Measurements from ENCODE around the gene DRICH1.
"Not testable (repeated sequence)": the region's sequence is repeated elsewhere in the genome, so short reads cannot be mapped to it uniquely, and the experiment has no call there.

DRICH1 gene, protein sequence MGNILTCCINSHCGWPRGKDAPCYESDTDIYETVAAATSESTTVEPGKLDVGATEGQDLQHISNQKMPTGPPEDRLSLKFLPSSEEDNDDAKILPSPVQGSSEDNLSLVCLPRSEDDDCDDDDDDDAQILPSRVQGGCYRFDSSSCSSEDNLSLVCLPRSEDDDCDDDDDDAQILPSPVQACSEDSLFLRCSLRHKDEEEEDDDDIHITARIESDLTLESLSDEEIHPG

DNA sequence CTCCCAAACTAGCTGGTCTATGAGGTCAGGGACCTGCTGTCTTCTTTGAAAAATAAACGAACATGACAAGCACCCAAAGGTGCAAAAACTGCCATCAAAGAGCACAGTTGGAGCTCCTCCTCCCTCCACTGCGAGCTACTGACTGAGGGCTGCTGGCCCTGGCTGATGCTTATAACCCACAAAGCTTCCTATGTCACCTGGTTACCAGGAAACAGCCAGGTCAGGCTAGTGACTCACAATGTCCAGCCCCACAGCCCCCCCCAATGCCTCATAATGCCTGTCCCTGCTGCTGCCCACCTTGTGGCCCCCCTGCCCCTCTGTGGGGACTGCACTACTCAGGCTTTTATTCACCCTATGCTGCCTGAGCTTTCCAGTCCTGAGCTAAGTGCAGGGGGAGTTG is at the start of gene DRICH1:
Gene DRICH1, minus strand, starts transcription at position 144 of the 400 bp plus-strand sequence. CDS start 298 bp downstream, outside the sequence.
- DNase-seq, result no peak

DNA sequence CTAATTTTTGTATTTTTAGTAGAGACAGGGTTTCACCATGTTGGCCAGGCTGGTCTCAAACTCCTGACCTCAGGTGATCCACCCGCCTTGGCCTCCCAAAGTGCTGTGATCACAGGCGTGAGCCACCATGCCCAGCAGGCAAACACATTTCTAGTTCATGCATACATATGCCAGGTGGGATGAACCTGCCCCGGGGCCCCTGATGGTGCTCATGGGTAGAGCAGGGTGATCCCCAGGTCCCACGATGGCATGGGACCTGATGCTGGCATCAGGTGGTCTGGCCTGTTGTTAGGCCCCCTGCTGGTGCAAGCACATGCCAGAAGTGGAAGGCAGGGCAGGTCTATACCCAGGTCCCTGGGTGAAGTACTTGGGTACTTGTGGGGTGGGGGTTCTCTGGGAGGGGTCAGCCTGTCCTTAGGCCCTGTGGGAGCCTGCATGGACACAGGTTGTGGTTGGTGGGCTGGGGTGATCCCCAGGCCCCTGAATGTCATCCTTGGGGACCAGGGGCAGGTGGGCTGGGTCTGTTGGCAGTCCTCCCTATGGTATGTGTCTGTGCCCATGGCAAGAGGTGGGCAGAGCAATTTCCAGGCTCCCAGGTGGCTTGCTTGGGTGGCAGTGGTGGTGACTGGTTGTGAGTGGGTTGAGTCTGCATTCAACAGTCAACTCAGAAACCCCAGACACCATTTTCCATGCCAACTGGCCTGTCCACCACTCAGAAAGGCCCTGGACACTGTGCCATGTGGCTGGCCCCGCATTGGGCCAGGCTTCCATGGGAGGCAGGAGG is 49.1 kb upstream of the DRICH1 start:
- DNase-seq, result no peak

DNA sequence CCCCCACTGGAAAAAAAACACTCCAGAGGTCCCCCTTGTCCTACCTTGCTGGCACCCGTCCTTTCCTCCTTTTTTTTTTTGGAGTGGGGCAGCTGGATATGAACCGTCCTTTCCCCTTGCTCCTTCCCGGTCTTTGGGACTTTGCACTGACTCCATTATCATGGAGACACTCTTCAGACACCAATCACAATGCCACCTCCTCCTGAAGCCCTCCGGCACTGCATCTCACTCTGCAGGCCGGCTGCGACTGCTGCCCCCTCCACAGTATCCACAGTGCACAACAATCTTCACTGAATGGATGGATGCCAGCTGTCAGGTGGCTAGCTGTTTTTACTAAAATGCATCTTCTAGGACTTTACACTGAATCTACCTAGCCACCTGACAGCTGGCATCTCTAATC is 46.0 kb upstream of the DRICH1 start:
- DNase-seq, result peak; percentile 86

DNA sequence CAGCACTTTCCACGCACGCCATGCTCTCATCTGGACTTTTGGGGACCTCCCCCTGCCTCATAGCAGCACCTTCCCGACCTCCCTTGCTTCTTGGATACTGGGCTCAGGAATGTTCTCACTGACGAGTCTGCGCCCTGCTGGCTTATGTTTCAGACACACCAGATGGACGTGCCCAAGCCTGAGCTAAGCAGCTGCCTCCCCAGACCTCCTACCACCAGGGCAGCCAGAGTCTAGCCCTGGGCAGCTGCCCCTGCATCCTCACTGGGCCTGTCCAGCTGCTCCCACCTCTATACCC is 45.5 kb upstream of the DRICH1 start:
- DNase-seq, result peak; percentile 54

DNA sequence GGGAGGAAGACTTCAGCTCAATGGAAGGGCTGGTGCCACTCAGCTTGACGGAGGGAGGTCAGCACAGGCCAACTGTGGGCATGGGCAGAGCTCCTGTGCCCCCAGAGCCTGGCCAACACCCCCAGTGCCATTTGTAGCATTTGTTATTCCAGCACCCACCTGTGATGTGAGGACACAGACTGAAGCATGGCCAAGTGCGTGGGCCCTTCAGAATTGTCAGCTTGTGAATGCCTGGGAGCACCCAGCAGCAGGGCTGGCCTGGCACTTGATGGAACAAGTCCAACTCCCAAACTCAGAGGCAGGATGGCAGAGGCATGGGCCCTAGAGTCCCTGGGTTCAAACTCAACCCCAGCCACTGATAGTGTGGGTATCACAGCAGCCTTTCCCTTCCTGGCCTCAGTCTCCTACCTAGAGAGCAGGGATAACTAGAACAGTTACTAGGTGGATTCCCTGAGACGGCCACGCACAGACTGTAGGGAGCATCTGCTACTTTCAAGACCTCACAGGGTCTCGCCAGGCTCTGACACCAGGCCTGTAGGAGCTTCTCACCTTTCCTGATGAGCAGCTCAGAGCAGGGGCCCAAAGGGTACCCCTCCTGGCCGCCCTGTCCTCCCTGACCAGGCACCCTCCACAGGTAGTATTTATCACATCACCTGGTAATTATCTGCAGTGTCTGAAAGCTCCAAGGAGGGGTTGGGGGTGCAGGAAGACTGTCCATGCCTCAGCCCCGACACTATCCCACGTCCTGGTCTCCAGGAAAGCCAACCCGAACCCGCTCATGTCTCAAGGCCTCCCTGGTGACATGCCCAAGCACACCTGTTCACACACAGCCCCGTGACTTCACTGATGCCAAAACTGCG is 45.0 kb upstream of the DRICH1 start:
- DNase-seq, result not testable (repeated sequence)

DNA sequence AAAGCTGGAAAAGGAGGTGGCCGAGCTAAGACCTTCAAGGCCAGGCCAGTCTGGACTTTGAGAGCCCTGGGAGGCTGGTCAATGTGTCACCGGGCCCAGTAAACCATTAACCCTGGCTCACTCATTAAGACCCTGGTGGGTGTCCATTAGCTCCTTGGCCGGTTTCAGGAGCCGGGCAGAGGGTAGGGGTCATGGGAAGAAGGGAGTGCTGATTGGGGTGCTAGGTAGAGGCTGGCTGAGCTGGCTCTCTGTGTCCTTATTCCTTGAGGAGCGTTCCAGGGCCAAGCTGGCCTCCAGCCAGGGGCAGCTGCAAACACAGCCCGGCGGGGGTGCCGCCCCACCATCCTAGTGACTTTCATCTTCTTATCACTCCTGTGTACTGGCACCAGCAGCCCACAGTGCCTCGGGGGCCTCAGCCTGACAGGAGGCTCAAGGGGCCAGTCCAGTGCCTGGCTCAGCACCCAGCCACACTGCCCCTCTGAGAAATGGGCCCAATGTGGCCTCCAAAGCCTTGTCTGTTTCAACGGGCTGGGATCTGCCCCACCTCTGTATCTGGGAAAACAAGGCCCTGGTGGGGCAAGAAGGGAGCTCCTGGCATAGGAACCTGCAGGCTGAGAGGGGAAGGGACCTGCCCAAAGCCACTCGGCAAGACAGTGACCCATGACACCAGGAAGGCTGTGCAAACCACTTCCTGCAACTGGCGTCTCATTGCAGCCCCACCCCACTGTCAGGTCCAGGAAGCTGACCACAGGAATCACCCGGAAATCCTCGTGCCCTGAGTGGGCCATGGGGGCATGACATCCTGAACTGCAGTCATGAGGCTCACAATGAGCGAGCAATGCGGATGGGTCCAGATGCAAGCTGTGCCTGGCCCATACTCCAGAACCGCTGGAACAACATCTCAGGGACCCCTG is 43.6 kb upstream of the DRICH1 start:
- DNase-seq, result no peak

DNA sequence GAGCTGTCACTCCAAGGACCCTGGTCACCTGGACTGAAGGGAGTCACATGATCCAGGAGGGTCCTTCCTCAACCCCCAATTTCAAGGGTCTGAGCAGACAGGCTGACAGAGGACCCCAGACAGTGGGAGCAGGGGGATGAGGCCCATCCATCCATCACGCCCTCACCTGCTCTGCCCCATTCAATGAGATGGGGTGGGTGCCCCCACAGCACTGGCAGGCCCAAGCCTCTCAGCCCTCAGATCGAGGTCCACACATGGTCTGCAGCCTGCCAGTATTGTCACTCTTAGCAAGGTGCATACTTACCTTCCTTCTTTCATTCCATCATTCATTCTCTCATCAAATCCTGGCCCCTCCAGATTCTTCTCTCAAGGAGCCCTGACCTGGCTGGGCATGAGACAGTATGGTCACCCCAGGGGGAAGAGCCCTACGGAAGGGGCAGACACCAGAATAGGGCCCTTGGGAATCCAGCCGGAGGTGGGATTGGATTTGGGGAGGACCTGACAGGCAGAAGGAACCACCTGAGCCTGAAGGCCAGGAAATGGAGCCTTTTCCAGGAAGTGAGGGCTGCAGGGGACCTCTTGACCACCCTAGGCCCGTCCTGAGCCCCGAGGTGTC is 42.9 kb upstream of the DRICH1 start:
- not testable (repeated sequence) for DNase-seq

DNA sequence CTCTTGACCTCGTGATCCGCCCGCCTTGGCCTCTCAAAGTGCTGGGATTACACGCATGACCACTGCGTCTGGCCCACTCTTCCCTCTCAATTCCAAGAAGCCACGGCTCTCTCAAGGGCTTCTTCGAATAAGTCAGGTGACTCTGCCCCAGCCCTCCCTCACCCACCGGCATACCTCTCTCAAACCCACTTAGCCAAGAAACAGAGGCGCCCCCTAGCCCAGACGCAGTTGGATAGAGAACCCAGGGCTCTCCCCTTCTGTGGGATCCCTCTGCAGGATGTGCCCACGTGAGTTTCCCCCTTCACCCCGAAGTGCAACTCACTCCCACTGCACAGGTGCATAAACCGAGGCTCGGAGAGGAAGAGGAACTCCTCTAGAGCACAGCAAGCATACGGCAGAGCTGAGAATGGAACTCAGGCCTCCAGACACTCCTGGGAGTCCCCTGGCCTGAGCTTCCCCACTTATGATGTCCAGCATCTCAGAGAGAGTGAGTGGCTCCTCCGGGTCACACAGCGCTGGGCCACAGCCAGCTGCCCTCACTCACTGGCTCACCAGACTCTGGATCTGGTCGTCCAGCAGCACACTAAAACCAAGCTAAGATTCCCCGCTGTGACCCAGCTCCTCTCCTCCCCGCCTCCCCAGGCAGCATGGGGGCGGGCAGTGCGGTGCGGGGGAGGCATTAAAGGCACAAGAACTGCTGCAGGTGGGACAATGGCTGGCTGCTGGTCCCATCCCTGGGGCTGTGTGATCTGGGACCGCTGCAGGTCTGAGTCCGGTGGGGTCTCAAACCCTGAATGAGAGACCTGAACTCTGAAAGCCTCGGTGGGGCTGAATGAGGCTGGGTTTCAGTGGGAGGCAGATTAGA is 41.9 kb upstream of the DRICH1 start:
- DNase-seq, result no peak

DNA sequence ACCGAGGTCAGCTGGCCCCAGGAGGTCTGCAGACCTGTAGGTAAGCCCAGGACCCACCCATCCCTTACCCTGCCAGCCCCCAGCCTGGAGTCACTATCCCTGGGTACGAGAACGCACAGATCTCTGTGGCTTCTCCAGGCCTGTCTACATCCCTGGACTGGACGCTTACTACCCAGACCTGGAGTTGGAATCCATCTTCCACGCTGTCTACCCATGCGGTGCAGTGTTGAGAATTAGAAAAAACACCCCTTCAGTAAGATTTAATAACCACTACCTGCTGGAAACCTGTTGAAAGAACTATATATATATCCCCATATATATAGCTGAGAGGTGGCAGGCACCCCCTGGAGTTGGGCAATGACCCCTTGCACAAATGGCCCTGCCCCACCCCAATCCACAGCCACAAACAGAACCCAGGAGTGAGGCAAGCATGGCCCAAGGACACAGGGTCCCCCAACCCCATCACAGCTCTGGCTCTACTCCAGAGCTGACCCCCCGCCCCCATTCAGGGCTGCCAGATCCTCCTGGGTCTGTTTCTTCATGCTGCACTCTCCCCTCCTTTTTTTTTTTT is 41.0 kb upstream of the DRICH1 start:
- no peak for DNase-seq

DNA sequence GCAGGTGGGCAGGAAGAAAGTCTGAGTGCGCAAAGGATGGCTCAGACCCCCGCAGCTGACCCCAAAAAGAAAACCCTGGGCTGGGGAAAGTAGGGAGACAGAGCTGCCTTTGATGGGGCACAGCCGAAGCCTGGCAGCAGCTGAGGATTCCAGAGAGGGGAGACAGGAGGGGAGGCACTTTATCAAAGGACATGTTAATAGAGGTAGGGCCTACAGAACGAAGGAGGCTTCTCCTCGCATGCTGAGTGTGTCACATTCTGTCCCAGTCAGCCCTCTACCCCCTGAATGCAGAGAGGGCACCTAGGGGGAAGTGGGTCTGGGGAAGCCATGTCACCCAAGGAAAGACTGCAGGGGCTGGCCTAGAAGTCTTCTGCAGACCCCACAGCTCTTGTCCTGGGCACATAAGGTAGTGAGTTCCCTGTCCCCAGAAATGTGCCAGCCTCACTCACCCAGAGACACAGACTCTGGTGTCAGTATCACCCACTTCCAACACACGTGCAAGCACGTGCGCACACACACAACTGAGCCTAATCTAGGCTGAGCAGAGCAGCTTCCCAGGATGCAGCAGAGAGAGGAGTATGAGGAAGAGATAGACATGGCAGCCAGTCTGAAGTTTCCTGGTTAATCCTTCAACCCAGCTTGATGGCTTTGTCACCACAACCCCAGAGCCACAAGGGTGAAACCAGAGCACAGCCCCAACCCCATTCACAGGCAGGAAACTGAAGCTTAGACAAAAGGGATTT is 40.4 kb upstream of the DRICH1 start:
- not testable (repeated sequence) for DNase-seq

DNA sequence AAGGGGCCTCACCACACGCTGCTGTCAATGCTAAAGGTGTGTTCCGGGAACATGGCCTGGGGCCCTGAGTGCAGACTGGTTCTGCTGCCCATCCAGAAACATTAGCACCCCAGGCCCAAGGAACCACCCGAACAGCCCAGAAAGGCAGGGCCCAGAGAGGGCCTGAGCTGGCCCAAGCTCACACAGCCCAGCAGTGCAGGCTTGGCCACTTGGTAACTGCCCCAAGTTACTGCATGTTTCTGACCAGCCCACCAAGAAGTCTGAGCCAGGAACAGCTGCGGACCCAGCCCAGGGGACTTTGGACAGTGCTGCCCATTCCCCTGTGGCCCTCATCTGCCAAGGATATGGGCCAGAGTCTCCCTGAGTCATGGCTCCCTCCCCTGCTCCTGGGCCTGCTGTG is 39.3 kb upstream of the DRICH1 start:
- not testable (repeated sequence) for DNase-seq

DNA sequence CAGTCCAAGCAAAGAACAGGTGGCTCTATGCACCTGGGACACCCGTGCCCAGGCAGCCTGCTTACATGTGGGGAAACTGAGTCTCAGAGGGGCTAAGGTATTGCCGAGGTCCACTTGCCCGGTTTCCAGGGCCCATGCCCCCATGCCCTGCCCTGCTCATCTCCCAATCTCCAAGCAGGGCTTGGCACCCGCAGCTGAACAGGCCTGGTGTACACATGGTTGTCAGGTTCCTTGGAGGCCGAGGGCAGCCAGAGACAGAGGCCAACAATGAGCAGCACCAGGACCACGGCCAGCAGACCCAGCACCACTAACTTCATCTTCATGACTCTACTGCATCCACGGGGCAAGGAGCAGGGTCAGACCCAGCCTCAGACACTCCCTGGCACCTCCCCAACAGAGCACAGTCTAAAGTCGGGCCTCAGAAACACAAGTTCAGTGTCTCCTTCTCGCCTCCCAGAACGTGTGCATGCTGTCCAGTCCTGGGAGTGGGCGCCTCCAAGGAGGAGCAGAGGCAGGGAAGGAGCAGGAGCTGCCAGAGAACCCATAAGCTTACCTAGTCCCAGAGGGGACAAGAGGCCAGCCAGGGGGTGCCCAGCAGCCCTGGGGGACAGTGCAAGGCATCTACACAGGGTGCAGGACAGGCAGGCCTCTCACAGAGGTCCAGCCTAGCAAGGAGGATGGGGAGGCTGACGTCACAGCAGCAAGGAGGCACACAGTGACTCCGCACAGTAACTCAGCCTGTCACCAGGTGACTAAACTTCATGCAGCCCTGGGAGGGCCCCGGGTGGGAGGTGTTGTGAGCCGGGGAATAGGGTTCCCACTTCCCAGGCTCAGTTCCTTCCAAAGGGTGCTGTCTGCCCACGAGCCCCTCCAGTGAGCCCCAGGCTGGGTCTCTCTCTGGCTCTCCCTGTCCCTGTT is 38.5 kb upstream of the DRICH1 start:
- DNase-seq, result no peak

DNA sequence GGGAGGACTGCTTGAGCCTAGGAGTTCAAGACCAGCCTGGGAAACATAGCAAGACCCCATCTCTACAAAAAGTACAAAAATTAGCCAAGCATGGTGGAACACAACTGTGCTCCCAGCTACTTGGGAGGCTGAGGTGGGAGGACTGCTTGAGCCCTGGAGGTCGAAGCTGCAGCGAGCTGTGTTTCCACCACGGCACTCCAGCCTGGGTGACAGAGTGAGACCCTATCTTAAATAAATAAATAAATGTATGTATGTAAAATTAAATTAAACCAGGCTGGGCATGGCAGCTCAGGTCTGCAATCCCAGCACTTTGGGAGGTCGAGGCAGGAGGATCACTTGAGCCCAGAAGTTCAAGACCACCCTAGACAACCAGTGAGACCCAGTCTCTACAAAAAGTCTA is 28.3 kb upstream of the DRICH1 start:
- not testable (repeated sequence) for DNase-seq

DNA sequence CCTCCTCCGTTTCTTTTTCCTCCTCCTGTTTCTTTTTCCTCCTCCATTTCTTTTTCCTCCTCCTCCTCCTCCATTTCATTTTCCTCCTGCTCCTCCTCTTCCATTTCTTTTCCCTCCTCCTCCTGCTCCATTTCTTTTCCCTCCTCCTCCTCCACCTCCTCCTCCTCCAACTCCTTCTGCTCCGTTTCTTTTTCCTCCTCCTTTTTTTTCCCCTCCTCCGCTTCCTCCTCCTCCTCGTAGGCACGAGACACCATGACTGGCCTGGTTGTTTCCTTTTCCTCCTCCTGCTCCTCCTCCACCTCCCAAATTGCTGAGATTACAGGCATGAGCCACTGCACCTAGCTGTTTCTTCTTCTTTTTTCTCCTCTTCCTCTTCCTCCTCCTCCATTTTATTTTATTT is 25.6 kb upstream of the DRICH1 start:
- DNase-seq, result no peak

DNA sequence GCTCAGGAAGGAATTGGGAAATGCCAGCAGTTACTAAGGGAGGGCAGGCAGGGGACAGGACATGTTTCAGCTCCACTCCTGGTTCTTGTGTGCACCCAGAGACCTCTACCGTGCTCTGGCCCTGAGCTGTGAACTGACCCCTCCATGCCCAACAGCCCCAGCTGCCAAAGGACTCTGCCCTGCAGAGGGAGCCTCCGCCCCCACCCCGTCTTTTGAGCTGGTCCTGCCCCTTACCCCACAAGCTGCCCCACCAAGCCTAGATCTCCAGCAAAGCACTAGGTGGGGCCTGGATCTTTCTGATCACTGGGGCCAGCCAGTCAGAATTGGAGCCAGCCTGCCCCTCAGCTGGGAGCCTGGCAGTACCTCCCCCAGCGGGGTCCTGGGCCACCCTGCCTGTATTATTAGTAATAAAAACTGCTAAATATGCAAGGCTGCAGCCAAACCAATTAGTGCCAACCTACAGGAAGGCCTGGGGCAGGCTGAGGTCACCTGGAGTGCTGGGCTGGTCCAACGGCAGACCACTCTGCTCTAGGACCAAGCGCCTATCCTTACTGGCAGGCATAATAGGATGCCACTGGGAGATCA is 23.9 kb upstream of the DRICH1 start:
- no peak for DNase-seq

DNA sequence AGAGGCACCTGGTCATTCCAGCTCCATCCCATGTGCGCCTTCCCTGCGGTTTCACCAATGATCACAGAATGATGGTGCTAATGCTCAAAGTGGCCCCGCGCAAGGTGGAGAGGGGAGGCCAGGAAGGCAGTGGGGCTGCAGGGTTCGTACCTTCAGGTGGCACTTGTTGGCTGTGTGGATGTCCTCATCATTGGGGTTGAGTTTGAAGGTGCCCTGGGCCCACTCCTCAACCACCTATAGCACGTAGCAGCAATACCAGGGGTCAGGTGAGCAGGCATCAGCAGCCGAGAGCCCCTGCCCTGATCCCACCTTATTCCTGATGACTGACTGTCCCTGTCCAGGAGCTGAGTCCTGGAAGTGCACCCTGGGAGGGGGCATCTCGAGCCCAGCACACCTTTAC is 20.6 kb upstream of the DRICH1 start:
- no peak for DNase-seq

DNA sequence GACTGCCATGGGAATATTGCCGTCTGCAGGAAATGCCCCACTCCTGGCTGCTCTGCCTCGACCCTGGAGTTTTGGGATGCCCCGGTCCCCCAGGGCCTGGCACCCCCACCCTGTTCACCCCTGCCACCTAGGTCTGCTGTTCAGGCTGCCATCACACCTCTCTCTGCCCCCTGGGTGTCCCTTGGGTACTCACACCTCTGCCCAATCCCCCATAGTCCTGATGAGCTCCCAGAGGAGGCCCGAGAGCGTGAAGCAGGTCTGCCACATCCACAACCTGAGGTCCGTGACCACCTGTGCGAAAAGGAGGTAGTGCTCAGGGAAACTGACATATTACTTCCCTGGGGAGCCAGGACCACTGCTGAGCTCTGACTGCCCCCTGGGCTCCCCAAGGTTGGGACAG is 20.2 kb upstream of the DRICH1 start:
- no peak for DNase-seq

DNA sequence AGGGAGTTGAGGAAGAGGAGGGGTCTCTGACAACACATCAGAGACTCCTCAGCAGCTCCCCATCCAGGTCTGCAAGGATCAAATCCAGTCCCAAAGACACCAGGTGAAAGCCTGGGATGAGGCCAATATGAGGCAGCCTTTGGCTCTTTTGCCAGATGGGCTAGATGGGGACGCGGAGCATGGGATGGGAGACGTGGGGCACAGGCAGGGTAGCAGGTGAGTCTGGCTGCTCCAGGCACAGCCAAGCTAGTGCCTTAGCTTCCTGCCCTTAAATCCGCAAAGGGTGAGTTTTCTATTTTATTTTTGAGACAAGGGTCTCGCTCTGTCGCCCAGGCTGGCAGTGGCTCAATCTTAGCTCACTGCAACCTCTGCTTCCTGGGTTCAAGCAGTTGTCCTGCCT is 19.6 kb upstream of the DRICH1 start:
- DNase-seq, result no peak

DNA sequence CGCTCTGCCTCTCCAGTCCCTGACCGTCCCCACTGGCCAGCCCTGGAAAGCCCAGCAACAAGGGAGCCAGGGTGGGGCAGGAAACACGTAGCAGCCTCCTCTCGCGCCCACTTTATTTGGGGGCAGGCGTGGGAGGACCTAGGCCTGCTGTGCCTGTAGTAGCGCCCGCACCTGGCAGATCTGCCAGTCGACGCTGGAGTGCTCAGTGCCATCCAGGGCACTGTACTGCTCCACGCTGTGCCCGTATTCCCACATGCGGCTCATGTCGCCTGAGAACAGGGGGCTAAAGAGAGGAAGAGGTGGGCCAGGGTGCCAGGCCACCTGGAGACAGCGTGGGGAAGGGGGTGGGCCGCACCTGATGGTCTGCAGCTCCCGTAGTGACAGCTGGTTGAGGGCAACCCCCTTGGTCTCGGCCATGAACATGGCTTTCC is 17.0 kb upstream of the DRICH1 start:
- DNase-seq, result no peak

All from NCI-H524 treated with DMSO at 0.1 percent for 48 hours (cell line).